Measurements from ENCODE around the gene SLIT3.

- TF ChIP-seq POLR2A (IDR thresholded peaks at IDR 0.05) (no peak), CTCF (IDR thresholded peaks at IDR 0.05) (no peak)
These were observed 686.9 kb downstream of the SLIT3 start for GRCh38 chr5:168613996-168614395.

Data from stomach (tissue), 4 donors.